ENCODE data around the gene ISL1. TPM values are rescaled to one million over a fixed set of nuclear protein-coding genes. Genes with fewer than 3 reads are reported as not detected.
A peak's percentile ranks its signal among the peaks of the same experiment; 100 is the strongest.

ISL1 gene
- total RNA-seq, 1 donor from 2014 or later = 25.0 TPM

- H3K9me3 ChIP-seq = no peaks in the 10 kb centered on the region
- H3K4me3 ChIP-seq = no peak overlapping the region
- H3K27me3 ChIP-seq = no peaks in the 10 kb centered on the region
- TF ChIP-seq, protein P1, sequence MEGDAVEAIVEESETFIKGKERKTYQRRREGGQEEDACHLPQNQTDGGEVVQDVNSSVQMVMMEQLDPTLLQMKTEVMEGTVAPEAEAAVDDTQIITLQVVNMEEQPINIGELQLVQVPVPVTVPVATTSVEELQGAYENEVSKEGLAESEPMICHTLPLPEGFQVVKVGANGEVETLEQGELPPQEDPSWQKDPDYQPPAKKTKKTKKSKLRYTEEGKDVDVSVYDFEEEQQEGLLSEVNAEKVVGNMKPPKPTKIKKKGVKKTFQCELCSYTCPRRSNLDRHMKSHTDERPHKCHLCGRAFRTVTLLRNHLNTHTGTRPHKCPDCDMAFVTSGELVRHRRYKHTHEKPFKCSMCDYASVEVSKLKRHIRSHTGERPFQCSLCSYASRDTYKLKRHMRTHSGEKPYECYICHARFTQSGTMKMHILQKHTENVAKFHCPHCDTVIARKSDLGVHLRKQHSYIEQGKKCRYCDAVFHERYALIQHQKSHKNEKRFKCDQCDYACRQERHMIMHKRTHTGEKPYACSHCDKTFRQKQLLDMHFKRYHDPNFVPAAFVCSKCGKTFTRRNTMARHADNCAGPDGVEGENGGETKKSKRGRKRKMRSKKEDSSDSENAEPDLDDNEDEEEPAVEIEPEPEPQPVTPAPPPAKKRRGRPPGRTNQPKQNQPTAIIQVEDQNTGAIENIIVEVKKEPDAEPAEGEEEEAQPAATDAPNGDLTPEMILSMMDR (IDR thresholded peaks at IDR 0.05) = no peak
- no peak for TF ChIP-seq POLR2AphosphoS5 (IDR thresholded peaks at IDR 0.05; ENCODE audit: insufficient read depth in 1 of 2, low read depth in 1 of 2)
- TF ChIP-seq POLR2A (IDR thresholded peaks at IDR 0.05) = no peak
- DNase-seq (ENCODE audit: extremely low spot score in 2 of 2) = peak in 1 of 2 donors; percentile 87
- H3K27ac ChIP-seq = peak overlapping the region; percentile 99
- intact Hi-C loops (cut with DNase I) = loop anchor here (5.0 kb wide), 1 partner anchor 72 kb away; no protein-coding TSS in a partner anchor
- H3K36me3 ChIP-seq = peaks cover 0 to 8% of the 10 kb centered on the region in 2 donors
- peaks cover 67% of the 10 kb centered on the region for H3K4me1 ChIP-seq
Measured at GRCh38 chr5:51395245-51395644, 12.0 kb downstream of the ISL1 start.

- H3K27me3 ChIP-seq = no peaks in the 10 kb centered on the region
- intact Hi-C loops (cut with DNase I) = loop anchor here (5.0 kb wide), 1 partner anchor 71 kb away; no protein-coding TSS in a partner anchor
- peak overlapping the region; percentile 99 for H3K27ac ChIP-seq
- H3K4me3 ChIP-seq = no peak overlapping the region
- TF ChIP-seq, protein P1 (IDR thresholded peaks at IDR 0.05) = no peak
- TF ChIP-seq POLR2AphosphoS5 (IDR thresholded peaks at IDR 0.05; ENCODE audit: insufficient read depth in 1 of 2, low read depth in 1 of 2) = no peak
- no peak for TF ChIP-seq POLR2A (IDR thresholded peaks at IDR 0.05)
- no peaks in the 10 kb centered on the region for H3K9me3 ChIP-seq
- DNase-seq (ENCODE audit: extremely low spot score in 2 of 2) = no peak
- H3K36me3 ChIP-seq = peaks cover 0 to 8% of the 10 kb centered on the region in 2 donors
- H3K4me1 ChIP-seq = peaks cover 65% of the 10 kb centered on the region
Measured at GRCh38 chr5:51395666-51396356, 12.6 kb downstream of the ISL1 start.

GRCh38 chr5:51396797-51397196 lies 13.5 kb downstream of the ISL1 start:
- Histone ChIP-seq H3K9me3 (no peaks in the 10 kb centered on the region), H3K36me3 (peaks cover 0 to 8% of the 10 kb centered on the region in 2 donors), H3K4me1 (peaks cover 65% of the 10 kb centered on the region), H3K27ac (peak overlapping the region; percentile 99), H3K27me3 (no peaks in the 10 kb centered on the region), H3K4me3 (peak overlapping the region; percentile 5 to 13)
- TF ChIP-seq POLR2AphosphoS5 (IDR thresholded peaks at IDR 0.05; ENCODE audit: insufficient read depth in 1 of 2, low read depth in 1 of 2) = peak in 1 of 2 donors; percentile 14
- TF ChIP-seq, protein P1 (IDR thresholded peaks at IDR 0.05) = no peak
- intact Hi-C loops (cut with DNase I) = loop anchor here (5.0 kb wide), 1 partner anchor 71 kb away; no protein-coding TSS in a partner anchor
- DNase-seq (ENCODE audit: extremely low spot score in 2 of 2) = no peak

DNA sequence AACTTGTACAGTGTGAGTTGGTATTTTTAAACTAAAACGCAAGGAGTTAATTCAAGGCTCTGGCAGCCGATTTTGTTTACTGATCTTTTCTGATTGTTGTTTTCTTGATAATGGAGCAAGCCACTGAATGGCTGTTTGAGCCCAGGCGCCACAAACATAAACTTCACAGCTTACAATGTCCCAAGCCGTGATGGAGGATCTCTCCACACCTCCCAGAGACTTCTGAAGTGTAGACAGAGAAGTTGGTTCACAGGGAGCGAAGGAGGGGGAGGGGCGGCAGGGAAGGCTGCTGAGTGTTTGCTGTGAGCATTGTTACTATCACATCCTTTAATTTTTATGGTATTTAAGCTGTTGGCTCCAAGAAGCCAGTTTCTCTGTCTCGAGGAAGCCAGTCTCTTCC lies 14.7 kb downstream of the ISL1 start:
- peak in 1 of 2 donors; percentile 75 for DNase-seq (ENCODE audit: extremely low spot score in 2 of 2)
- H3K4me1 ChIP-seq = peaks cover 53% of the 10 kb centered on the region
- no peaks in the 10 kb centered on the region for H3K9me3 ChIP-seq
- peak overlapping the region; percentile 99 for H3K27ac ChIP-seq
- intact Hi-C loops (cut with DNase I) = loop anchor here (5.0 kb wide), 1 partner anchor 69 kb away; no protein-coding TSS in a partner anchor
- TF ChIP-seq POLR2AphosphoS5 (IDR thresholded peaks at IDR 0.05; ENCODE audit: insufficient read depth in 1 of 2, low read depth in 1 of 2) (no peak), POLR2A (IDR thresholded peaks at IDR 0.05) (no peak)
- TF ChIP-seq, protein P1 (IDR thresholded peaks at IDR 0.05) = no peak
- H3K4me3 ChIP-seq = peak overlapping the region; percentile 32 to 50
- H3K27me3 ChIP-seq = no peaks in the 10 kb centered on the region
- H3K36me3 ChIP-seq = peaks cover 0 to 8% of the 10 kb centered on the region in 2 donors
